HG03558 (cell line): ENCODE data around the gene GFOD2.
"Not testable (repeated sequence)": the region's sequence is repeated elsewhere in the genome, so short reads cannot be mapped to it uniquely, and the experiment has no call there.

Source experiments
- ATAC-seq: cut with Tn5 transposase; IDR thresholded peaks from one replicate; pipeline ENCODE4 v1.9.1; 2021; ENCODE audit warnings: moderate number of reproducible peaks; ENCODE audit not compliant: unreplicated experiment; ENCODE audit errors: extremely low read depth

The GFOD2 gene

DNA sequence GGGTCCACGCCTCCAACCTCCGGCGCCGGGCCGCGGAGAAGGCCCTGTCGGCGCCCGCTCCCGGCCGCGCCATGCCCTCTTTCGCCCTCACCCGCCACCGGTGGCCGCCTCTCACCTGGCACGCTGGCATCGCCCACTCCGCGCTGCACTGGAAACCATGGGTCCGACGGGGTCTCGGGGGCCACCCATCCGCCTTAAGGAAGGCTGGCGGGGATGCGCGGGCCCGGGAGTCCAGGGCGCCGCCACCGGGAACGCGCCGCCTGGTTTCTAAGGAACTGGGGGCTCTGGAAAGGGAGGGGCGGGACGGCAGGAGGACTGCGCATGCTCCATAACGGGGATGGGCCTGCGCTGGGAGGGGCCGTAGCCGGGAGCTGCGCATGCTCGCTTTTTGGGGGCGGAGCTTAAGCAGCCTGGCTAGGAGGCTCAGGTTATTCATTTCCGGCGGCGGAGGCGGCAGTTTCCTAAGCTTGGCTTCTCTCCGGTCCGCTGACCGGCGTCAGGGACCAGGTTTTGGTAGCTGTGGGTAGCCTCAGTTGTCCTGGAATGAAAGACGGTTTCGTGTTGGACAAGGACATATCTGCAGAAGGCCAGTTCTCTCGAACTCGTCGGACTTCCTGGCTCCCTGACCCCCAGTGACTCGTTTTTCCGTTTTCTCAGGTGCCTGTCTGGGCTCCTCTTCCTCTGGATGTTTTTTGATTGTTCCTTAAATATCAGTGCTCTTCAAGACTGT, at the start of gene GFOD2:
Gene GFOD2 (minus strand): TSS at position 269 of the 730 bp plus-strand sequence. CDS start 33,601 bp downstream, outside the sequence.
- peak; percentile 56 for ATAC-seq

GRCh38 chr16:67767953-67768352, 48.8 kb upstream of the GFOD2 start:
- ATAC-seq, result no peak

DNA sequence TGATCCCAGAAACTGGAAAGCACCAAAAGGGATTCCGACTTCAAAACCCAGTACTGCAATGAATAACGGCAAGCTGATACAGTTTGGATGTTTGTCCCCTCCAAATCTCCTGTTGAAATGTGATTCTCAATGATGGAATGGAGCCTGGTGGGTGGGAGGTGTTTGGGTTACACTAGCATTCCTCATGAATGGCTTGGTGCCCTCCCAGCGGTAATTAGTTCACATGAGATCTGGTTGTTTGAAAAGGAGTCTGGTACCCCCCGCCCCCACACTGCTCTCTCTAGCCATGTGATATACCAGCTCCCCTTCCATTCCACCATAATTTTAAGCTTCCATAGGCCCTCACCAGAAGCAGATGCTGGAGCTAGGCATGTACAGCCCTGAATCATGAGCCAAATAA, 47.2 kb upstream of the GFOD2 start:
- no peak for ATAC-seq

GRCh38 chr16:67764158-67764667, 45.1 kb upstream of the GFOD2 start:
- ATAC-seq, result no peak

DNA sequence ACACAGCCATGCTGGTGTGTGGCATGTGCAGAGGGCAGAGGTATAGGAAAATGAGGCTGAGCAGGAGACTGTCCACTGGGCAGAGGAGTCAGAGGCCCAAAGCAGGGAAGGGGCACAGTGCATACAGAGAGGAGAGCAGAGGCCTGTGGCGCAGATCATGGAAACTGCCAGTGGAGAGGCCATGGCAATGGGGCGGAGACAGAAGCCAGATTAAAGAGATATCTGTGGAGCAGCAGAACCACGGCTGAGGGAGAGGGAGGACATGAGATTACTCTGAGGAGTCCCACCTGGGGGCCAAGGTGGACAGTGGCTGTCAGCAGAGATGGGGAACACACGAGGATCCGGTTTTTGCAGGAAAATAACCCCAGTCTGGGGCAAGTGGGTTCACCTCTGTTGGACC, 44.0 kb upstream of the GFOD2 start:
- ATAC-seq, result no peak

- no peak for ATAC-seq
Observed at GRCh38 chr16:67762385-67762784, 43.3 kb upstream of the GFOD2 start.

DNA sequence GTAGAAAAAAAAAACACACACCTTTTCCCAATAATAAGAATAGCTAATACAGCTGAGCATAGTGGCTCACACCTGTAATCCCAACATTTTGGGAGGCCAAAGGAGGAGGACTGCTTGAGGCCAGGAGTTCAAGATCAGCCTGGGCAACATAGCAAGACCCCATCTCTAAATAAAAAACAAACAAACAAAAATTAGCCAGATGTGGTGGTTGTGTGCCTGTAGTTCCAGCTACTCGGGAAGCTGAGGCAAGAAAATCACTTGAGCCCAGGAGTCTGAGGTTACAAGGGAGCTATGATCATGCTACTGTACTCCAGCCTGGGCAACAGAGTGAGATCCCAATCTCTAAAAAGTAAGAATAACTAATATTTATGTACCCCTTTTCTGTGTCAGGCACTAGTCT, 42.8 kb upstream of the GFOD2 start:
- no peak for ATAC-seq

- no peak for ATAC-seq
Observed at GRCh38 chr16:67760956-67761230, 41.8 kb upstream of the GFOD2 start.

- ATAC-seq, result no peak
Observed at GRCh38 chr16:67760206-67760955, 41.3 kb upstream of the GFOD2 start.

DNA sequence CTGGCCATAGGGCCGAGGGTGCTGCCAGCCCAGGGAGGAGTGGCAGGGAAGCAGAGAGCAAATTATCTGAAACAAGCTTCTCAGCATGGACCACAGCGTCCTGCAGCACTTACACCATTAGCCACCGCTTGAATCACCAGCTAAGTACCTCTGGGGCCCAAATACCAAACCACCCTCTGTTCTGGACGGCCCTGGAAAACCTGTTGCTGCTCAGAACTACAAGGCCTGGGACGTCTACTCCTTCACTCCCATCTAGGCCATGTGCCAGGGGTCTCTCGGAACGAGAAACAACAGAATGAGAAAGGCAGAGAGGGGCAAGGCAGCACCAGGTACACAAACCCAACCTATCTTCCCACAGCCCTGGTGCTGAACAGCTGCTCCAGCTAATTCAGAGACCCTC, 39.9 kb upstream of the GFOD2 start:
- ATAC-seq, result no peak

GRCh38 chr16:67758006-67758405, 38.9 kb upstream of the GFOD2 start:
- ATAC-seq, result no peak

DNA sequence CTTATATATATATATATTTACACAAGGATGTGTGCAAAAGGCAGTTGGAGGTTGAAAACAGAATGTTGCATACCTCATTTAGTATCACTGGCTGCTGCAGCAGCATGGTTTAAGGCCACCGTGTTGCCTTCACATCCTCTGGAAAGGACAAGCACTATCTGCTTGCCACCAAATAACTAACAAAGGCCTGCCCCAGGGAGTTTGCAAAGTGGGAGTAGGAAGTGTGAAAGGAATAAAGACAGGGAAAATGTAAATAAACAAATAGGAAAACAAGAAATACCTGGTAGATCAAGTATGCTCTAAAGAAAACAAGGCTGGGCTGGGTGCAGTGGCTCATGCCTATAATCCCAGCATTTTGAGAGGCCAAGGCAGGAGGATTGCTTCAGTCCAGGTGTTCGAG, 33.5 kb upstream of the GFOD2 start:
- no peak for ATAC-seq

- ATAC-seq, result not testable (repeated sequence)
Observed at GRCh38 chr16:67751331-67751730, 32.2 kb upstream of the GFOD2 start.

DNA sequence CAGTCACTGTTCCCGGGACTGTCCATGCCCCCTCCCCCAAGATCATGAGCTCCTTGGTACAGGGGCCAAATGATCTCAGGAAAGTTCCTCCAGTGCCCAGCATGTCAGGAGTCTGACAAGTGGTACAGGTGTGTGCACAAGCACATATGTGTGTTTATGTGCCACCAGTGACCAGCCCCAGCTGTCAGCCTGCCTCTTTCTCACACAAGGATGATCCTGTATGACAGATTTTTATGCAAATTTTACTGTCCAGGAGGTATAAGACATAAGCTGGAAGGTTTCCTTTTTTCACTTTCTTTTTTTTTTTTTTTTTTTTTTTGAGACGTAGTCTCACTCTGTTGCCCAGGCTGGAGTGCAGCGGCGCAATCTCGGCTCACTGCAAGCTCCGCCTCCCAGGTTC, 31.4 kb upstream of the GFOD2 start:
- no peak for ATAC-seq

DNA sequence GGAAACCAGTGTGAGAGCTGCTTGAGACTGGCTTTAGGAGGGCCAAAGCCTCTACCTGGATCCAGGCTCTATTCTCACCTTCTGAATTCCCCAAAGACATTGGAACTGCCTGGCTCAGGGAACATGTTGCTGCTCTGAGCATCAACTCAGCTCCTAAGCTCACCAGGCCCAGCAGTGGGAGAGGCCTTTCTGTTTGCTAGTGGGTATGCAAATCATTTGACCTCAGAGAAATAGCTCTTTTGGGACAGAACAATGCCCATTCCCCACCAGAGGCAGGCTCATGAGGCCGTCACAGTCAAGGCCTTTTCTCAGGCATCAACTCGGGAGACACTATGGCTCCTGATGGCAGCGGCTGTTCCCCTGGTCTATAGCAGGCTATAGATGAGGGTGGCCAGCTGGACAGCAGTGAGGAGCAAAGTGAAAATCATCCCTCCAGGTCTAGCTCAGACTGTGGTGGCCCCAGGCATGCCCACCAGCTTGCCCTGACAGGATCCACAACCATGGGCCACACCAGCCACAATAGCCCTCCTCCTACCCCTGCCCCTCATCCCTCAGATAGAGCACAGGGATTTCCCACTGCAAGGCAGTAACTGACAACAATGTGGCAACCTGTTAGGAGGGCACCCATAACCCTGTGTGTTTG, 30.4 kb upstream of the GFOD2 start:
- no peak for ATAC-seq

DNA sequence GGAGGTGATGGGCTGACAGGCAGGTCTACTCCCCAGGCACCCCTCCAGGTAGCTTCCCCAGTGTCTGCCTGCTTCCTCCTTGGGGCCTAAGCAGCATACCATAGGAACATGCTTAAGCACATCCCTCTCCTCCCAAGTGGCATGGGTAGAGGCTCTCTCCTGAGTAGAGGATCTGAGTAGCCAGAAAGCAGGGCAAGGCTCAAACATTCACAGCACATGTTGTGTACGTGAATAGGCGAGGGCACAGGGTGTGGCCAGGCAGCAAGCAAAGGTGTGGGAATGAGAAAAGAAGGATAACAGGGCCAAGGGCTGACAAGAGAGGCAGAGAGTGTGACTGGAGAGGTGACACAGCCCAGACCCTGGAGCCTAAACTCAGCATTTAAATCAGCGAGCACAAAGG, 29.7 kb upstream of the GFOD2 start:
- no peak for ATAC-seq

- ATAC-seq, result no peak
Observed at GRCh38 chr16:67746846-67747245, 27.7 kb upstream of the GFOD2 start.

- no peak for ATAC-seq
Observed at GRCh38 chr16:67741118-67741517, 22.0 kb upstream of the GFOD2 start.

DNA sequence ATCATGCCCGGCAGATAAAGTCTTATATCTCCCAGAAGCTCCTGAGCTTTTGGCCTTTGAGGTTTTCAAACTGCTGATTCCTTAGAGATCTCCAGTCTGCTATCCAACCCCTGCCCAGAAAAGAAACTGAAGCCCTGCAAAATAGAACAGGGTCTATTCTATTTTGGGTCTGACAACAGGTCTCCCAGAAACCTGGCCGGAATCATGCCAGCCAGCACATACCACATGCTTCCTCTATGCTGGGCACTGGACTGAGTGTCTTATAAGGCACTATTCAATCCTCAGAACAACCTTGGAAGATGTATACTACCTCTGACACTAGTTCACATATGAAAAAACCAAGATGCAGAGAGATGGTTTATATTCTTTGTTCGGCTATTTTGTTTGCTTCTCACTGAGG, 21.3 kb upstream of the GFOD2 start:
- ATAC-seq, result no peak

DNA sequence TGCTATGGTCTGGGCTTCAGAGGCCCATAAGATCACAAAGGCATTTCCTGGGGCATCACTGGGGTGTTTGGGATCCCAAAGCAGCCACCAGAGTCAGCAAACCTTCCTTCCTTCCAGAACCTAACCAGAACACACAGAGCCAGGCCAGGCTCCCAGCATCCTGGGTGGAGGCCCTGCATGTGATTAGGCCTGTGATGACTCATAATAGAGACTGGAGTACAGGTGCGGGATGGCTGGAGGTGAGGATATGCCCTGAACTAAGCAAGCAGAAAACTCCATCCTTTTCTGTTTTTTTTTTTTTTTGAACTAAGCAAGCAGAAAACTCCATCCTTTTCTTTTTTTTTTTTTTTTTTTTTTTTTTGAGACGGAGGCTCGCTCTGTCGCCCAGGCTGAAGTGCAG, 17.7 kb upstream of the GFOD2 start:
- ATAC-seq, result no peak

- no peak for ATAC-seq
Observed at GRCh38 chr16:67734731-67735201, 15.7 kb upstream of the GFOD2 start.
